HG03439 (cell line): ENCODE results near the gene VAT1L.

ENCODE experiments used
- ATAC-seq: cut with Tn5 transposase; IDR thresholded peaks from one replicate; pipeline ENCODE4 v1.9.1; 2021; ENCODE audit warnings: mild to moderate bottlenecking, moderate library complexity; ENCODE audit not compliant: unreplicated experiment

VAT1L gene

GRCh38 chr16:77868052-77868451 is 79.7 kb downstream of the VAT1L start:
- ATAC-seq = peak; percentile 30

DNA sequence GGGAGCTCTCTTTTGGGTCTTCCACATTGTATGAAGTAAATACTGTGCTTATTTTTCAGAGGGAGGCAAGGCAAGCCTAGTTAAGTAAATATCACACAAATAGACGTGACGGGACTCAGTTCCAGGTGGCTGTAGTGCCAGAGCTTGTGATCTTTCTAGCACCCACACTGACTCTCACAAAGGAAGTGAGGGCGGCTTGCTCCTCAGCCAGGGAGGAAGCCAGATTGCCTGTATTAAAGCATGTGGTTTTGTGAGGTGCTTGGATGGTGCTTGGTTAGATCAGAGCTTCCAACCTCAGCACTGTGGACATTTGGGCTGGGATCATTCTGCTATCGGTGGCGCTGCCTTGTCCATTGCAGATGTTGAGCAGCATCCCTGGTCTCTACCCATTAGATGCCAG is 80.1 kb downstream of the VAT1L start:
- peak; percentile 88 for ATAC-seq

- no peak for ATAC-seq
Measured at GRCh38 chr16:77869997-77870813, 81.8 kb downstream of the VAT1L start.

GRCh38 chr16:77871932-77872331 is 83.6 kb downstream of the VAT1L start:
- no peak for ATAC-seq

GRCh38 chr16:77873066-77873465 is 84.7 kb downstream of the VAT1L start:
- no peak for ATAC-seq

- no peak for ATAC-seq
Measured at GRCh38 chr16:77874347-77874746, 86.0 kb downstream of the VAT1L start.

- ATAC-seq = no peak
Measured at GRCh38 chr16:77876776-77877175, 88.4 kb downstream of the VAT1L start.

GRCh38 chr16:77877712-77878347 is 89.5 kb downstream of the VAT1L start:
- ATAC-seq = no peak

- ATAC-seq = no peak
Measured at GRCh38 chr16:77881355-77882030, 93.1 kb downstream of the VAT1L start.

GRCh38 chr16:77882358-77882757 is 94.0 kb downstream of the VAT1L start:
- no peak for ATAC-seq

DNA sequence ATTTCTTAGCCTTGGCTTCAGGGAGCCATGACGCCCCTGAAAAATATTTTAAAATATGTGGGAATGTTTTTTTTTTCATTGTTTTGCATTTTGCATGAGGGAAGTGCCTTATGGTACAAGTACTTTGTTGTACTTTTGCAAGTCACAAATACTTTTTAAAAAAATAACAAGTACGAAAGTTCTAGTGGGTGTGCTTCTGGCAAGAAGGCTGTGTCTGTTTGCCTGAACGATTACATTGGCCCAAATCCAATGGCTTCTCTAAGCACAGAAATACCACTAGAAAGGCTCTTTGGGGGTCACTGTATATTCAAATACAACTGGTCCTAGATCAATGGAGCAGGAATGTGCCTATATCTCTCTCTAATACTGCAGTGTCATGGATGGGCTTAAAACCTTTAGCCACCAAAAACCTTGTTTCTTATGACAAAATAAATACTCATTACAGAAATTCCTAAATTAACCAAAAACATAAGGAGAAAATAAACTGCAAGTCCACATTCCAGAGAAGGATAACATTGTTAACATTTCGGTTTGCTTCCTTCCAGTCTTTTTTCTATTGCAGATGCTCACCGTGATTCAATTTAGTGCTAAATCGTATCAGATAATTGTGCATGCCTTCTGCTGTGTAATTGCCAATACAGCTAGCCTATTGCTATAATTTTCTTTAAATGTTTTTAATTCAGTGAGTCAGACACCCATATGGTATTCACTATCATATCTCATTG is 97.4 kb downstream of the VAT1L start:
- ATAC-seq = no peak

GRCh38 chr16:77888871-77889270 is 100.5 kb downstream of the VAT1L start:
- ATAC-seq = no peak

- ATAC-seq = no peak
Measured at GRCh38 chr16:77890075-77890474, 101.7 kb downstream of the VAT1L start.

DNA sequence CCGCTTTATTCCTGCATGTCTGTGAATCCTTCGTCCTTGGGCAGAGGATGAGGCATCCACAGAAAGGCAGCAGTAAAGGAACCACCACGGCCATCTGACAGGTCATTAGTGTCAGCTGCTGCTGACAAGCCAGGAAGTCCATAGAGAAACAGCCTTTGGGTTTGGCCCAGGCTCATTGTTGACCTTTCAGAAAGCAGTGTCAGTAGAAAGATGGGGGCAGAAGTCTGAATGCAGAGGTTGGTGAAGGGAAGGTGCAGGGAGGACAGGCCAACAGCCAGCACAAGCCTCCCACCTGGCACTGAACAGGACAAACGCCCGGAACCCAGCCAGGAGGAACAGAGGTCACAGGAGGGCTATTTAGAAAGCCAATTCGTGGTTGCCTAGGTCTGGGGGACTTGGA is 105.8 kb downstream of the VAT1L start:
- ATAC-seq = no peak

DNA sequence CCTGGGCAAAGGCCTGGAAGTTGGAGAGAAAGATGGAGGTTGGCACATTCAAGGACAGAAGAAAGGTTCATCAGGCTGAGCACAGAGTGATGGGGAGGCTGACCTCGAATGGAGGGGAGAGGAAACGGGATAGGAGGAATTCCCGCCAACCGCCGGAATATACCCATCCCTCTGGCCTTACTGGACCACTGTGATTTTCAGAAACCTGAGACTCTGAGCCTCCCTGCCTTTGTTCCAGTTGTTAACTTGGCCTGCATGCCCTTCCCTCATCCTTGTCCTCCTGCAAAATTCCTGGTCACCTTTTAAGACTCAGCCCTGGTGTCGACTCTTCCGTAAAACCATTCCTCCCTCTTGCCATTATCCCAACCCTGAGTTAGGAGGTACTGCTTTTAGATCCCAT is 107.6 kb downstream of the VAT1L start:
- no peak for ATAC-seq

GRCh38 chr16:77896415-77897128 is 108.2 kb downstream of the VAT1L start:
- ATAC-seq = no peak

GRCh38 chr16:77897129-77897437 is 108.7 kb downstream of the VAT1L start:
- no peak for ATAC-seq

- ATAC-seq = no peak
Measured at GRCh38 chr16:77897831-77898605, 109.7 kb downstream of the VAT1L start.

DNA sequence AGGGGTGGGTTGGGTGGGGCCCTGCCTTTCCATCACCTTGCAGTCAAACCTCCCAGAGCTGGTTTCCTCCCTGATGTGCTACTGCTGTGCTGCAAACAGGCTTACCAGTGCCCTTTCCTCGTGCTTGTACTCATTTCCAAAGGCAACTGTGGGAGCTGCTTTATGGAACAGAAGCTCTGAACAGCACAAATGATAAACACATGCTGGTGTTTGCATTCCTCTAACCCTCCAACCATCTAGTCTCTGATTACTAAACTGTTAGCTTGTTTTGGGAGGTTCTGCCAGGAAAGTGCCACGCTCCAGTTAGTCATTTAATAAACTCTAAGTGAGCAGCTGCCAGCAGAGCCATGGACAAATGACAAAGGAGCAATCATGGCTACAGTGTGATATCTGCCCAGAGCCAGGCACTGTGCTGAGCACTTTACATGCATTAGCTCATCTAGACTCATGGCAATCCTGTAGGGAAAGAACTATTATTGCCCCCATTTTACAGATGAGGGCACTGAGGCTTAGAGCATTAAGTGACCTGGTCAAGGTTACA is 110.4 kb downstream of the VAT1L start:
- no peak for ATAC-seq

- ATAC-seq = no peak
Measured at GRCh38 chr16:77899416-77899815, 111.1 kb downstream of the VAT1L start.
